DND-41 (cell line): ENCODE measurements around the gene SLC7A9.

Source experiments
- ATAC-seq: fragments of 200-7000 bp; cut with Tn5 transposase; 3 replicates; pipeline ENCODE4 v1.9.1; 2021; ENCODE audit warnings: low read depth; ENCODE audit not compliant: insufficient read depth
- DNase-seq: peaks from one replicate; pipeline ENCODE4 v3.0.0-alpha.2; 2020
- H2AFZ ChIP-seq: 2 replicates; pipeline ENCODE4 v1.6.0; 2012; ENCODE audit warnings: low read depth, low read length
- H3K27ac ChIP-seq: 2 replicates; pipeline ENCODE4 v1.5.1; 2012; ENCODE audit warnings: low read length, inconsistent platforms
- H3K27me3 ChIP-seq: fragments of 200-600 bp; sonication (generic); 2 replicates; pipeline ENCODE4 v1.6.0; 2012; ENCODE audit warnings: low read length, mild to moderate bottlenecking, inconsistent platforms; ENCODE audit not compliant: insufficient read depth, poor library complexity
- H3K36me3 ChIP-seq: 2 replicates; pipeline ENCODE4 v1.5.1; 2012; ENCODE audit warnings: low read length, inconsistent platforms; ENCODE audit not compliant: insufficient read depth
- H3K4me1 ChIP-seq: 2 replicates; pipeline ENCODE4 v1.5.1; 2012; ENCODE audit warnings: mild to moderate bottlenecking, low read length; ENCODE audit not compliant: insufficient read depth
- H3K4me2 ChIP-seq: 2 replicates; pipeline ENCODE4 v1.6.0; 2012; ENCODE audit warnings: mild to moderate bottlenecking, moderate library complexity, low read length, inconsistent platforms; ENCODE audit not compliant: insufficient read depth
- H3K4me3 ChIP-seq, 2 experiments: fragments of 200-600 bp in 1 of 2; shearing (Covaris generic) in 1 of 2; 2 replicates each; pipeline ENCODE4 v1.5.1; 2012 to 2016; ENCODE audit warnings: inconsistent platforms in 2 of 2, low read length in 2 of 2, mild to moderate bottlenecking in 2 of 2, low read depth in 1 of 2, moderate library complexity in 1 of 2
- H3K79me2 ChIP-seq: 2 replicates; pipeline ENCODE4 v1.6.0; 2012; ENCODE audit warnings: low read length, inconsistent platforms; ENCODE audit not compliant: insufficient read depth
- H3K9ac ChIP-seq: 2 replicates; pipeline ENCODE4 v1.6.0; 2012; ENCODE audit warnings: low read depth, mild to moderate bottlenecking, inconsistent platforms, low read length, moderate library complexity
- H3K9me3 ChIP-seq: 2 replicates; pipeline ENCODE4 v1.5.1; 2012; ENCODE audit warnings: low read length, moderate library complexity, mild to moderate bottlenecking, inconsistent platforms; ENCODE audit not compliant: insufficient read depth, severe bottlenecking
- H4K20me1 ChIP-seq: 2 replicates; pipeline ENCODE4 v1.6.0; 2012; ENCODE audit warnings: low read length; ENCODE audit not compliant: insufficient read depth
- CTCF ChIP-seq: IDR thresholded peaks from 2 replicates; pipeline ENCODE4 v1.5.1; 2012; ENCODE audit warnings: borderline replicate concordance, low read length, moderate library complexity, mild to moderate bottlenecking; ENCODE audit not compliant: poor library complexity, severe bottlenecking; ENCODE audit errors: extremely low read depth
- EZH2 ChIP-seq: IDR thresholded peaks from 3 replicates; pipeline ENCODE4 v1.6.1; 2012; ENCODE audit warnings: borderline replicate concordance, low read depth, mild to moderate bottlenecking, moderate library complexity, low read length, inconsistent platforms; ENCODE audit not compliant: severe bottlenecking

SLC7A9 gene

GRCh38 chr19:32828139-32828538 is 41.4 kb downstream of the SLC7A9 start:
- Histone ChIP-seq H2AFZ (no peak overlapping the region), H3K4me2 (no peak overlapping the region), H3K9me3 (no peaks in the 10 kb centered on the region), H3K36me3 (no peaks in the 10 kb centered on the region), H3K4me3 (no peak overlapping the region), H3K27me3 (no peaks in the 10 kb centered on the region), H3K9ac (no peak overlapping the region), H3K79me2 (no peaks in the 10 kb centered on the region), H4K20me1 (no peaks in the 10 kb centered on the region), H3K27ac (no peak overlapping the region), H3K4me1 (no peaks in the 10 kb centered on the region)
- ATAC-seq (no peak), DNase-seq (no peak)
- TF ChIP-seq EZH2: no peak
- no peak for TF ChIP-seq CTCF

GRCh38 chr19:32824916-32825608 is 44.5 kb downstream of the SLC7A9 start:
- H3K4me2 ChIP-seq: no peak overlapping the region
- H3K27me3 ChIP-seq: no peaks in the 10 kb centered on the region
- no peaks in the 10 kb centered on the region for H3K9me3 ChIP-seq
- no peak overlapping the region for H2AFZ ChIP-seq
- TF ChIP-seq CTCF (no peak), EZH2 (no peak)
- H3K4me3 ChIP-seq: no peak overlapping the region
- H3K79me2 ChIP-seq: no peaks in the 10 kb centered on the region
- H3K9ac ChIP-seq: no peak overlapping the region
- DNase-seq (no peak), ATAC-seq (no peak)
- H3K4me1 ChIP-seq: no peaks in the 10 kb centered on the region
- H3K27ac ChIP-seq: no peak overlapping the region
- no peaks in the 10 kb centered on the region for H4K20me1 ChIP-seq
- no peaks in the 10 kb centered on the region for H3K36me3 ChIP-seq

GRCh38 chr19:32824191-32824751 is 45.3 kb downstream of the SLC7A9 start:
- H3K27ac ChIP-seq: no peak overlapping the region
- no peak for DNase-seq
- H3K4me1 ChIP-seq: no peaks in the 10 kb centered on the region
- H2AFZ ChIP-seq: no peak overlapping the region
- ATAC-seq: no peak
- no peaks in the 10 kb centered on the region for H3K36me3 ChIP-seq
- H3K9me3 ChIP-seq: no peaks in the 10 kb centered on the region
- TF ChIP-seq EZH2: no peak
- no peak for TF ChIP-seq CTCF
- H3K4me3 ChIP-seq: no peak overlapping the region
- no peaks in the 10 kb centered on the region for H3K27me3 ChIP-seq
- H4K20me1 ChIP-seq: no peaks in the 10 kb centered on the region
- H3K9ac ChIP-seq: no peak overlapping the region
- H3K79me2 ChIP-seq: no peaks in the 10 kb centered on the region
- H3K4me2 ChIP-seq: no peak overlapping the region
